ENCODE data around the gene FAM90A1.
A peak's percentile ranks its signal among the peaks of the same experiment; 100 is the strongest.
"Not testable (repeated sequence)": the region's sequence is repeated elsewhere in the genome, so short reads cannot be mapped to it uniquely, and the experiment has no call there.

FAM90A1 gene

GRCh38 chr12:8226992-8227731 lies at the start of gene FAM90A1:
FAM90A1 (minus strand) TSS chr12:8227618; CDS start chr12:8224832, 2,786 bp downstream.
- peak within 1 kb of the TSS; percentile 67 for H3K4me3 ChIP-seq (ENCODE audit: low read length)
- not testable (repeated sequence) for H4K20me1 ChIP-seq (ENCODE audit: control insufficient read depth, insufficient read depth, low read depth, low read length)

GRCh38 chr12:8276397-8276796 lies 49.0 kb upstream of the FAM90A1 start:
- H3K27ac ChIP-seq (ENCODE audit: low read depth, low read length); H3F3A ChIP-seq (ENCODE audit: control insufficient read depth, insufficient read depth); H3K36me3 ChIP-seq (ENCODE audit: control insufficient read depth, low read length); H3K27me3 ChIP-seq (ENCODE audit: control insufficient read depth, low read length); H3K4me1 ChIP-seq (ENCODE audit: control insufficient read depth, low read length); H3K4me2 ChIP-seq (ENCODE audit: low read length); H3K79me2 ChIP-seq (ENCODE audit: control insufficient read depth, low read length); H3K9me2 ChIP-seq (replicated peaks; ENCODE audit: control insufficient read depth, low read length); H4K20me1 ChIP-seq (ENCODE audit: control insufficient read depth, insufficient read depth, low read depth, low read length); H3K4me3 ChIP-seq (ENCODE audit: low read length); H3K9me3 ChIP-seq (ENCODE audit: control insufficient read depth, insufficient read depth, low read length): not testable (repeated sequence)

More at GRCh38 chr12:8226992-8227731, at the start of gene FAM90A1:
- not testable (repeated sequence) for H3K36me3 ChIP-seq (ENCODE audit: control insufficient read depth, low read length); H3K9me2 ChIP-seq (replicated peaks; ENCODE audit: control insufficient read depth, low read length); H3K27me3 ChIP-seq (ENCODE audit: control insufficient read depth, low read length); H3K27ac ChIP-seq (ENCODE audit: low read depth, low read length); H3K9me3 ChIP-seq (ENCODE audit: control insufficient read depth, insufficient read depth, low read length); H3K79me2 ChIP-seq (ENCODE audit: control insufficient read depth, low read length); H3K4me1 ChIP-seq (ENCODE audit: control insufficient read depth, low read length); H3F3A ChIP-seq (ENCODE audit: control insufficient read depth, insufficient read depth)
- H3K4me2 ChIP-seq (ENCODE audit: low read length) = peak within 1 kb of the TSS; percentile 58

- H3K36me3 ChIP-seq (ENCODE audit: control insufficient read depth, low read length); H3K9me2 ChIP-seq (replicated peaks; ENCODE audit: control insufficient read depth, low read length); H3K27me3 ChIP-seq (ENCODE audit: control insufficient read depth, low read length); H3K4me1 ChIP-seq (ENCODE audit: control insufficient read depth, low read length); H3K79me2 ChIP-seq (ENCODE audit: control insufficient read depth, low read length); H3K27ac ChIP-seq (ENCODE audit: low read depth, low read length); H3K4me3 ChIP-seq (ENCODE audit: low read length); H4K20me1 ChIP-seq (ENCODE audit: control insufficient read depth, insufficient read depth, low read depth, low read length); H3K9me3 ChIP-seq (ENCODE audit: control insufficient read depth, insufficient read depth, low read length); H3F3A ChIP-seq (ENCODE audit: control insufficient read depth, insufficient read depth); H3K4me2 ChIP-seq (ENCODE audit: low read length): not testable (repeated sequence)
These were observed 39.3 kb upstream of the FAM90A1 start for GRCh38 chr12:8266706-8267105.

GRCh38 chr12:8264236-8264635 lies 36.8 kb upstream of the FAM90A1 start:
- not testable (repeated sequence) for H3K4me1 ChIP-seq (ENCODE audit: control insufficient read depth, low read length); H3K79me2 ChIP-seq (ENCODE audit: control insufficient read depth, low read length); H3K9me2 ChIP-seq (replicated peaks; ENCODE audit: control insufficient read depth, low read length); H3K9me3 ChIP-seq (ENCODE audit: control insufficient read depth, insufficient read depth, low read length); H3K27me3 ChIP-seq (ENCODE audit: control insufficient read depth, low read length); H3K27ac ChIP-seq (ENCODE audit: low read depth, low read length); H4K20me1 ChIP-seq (ENCODE audit: control insufficient read depth, insufficient read depth, low read depth, low read length); H3K4me2 ChIP-seq (ENCODE audit: low read length); H3K36me3 ChIP-seq (ENCODE audit: control insufficient read depth, low read length); H3K4me3 ChIP-seq (ENCODE audit: low read length); H3F3A ChIP-seq (ENCODE audit: control insufficient read depth, insufficient read depth)

GRCh38 chr12:8261111-8261554 lies 33.7 kb upstream of the FAM90A1 start:
- not testable (repeated sequence) for H4K20me1 ChIP-seq (ENCODE audit: control insufficient read depth, insufficient read depth, low read depth, low read length); H3K27ac ChIP-seq (ENCODE audit: low read depth, low read length); H3F3A ChIP-seq (ENCODE audit: control insufficient read depth, insufficient read depth); H3K36me3 ChIP-seq (ENCODE audit: control insufficient read depth, low read length); H3K4me1 ChIP-seq (ENCODE audit: control insufficient read depth, low read length); H3K9me3 ChIP-seq (ENCODE audit: control insufficient read depth, insufficient read depth, low read length); H3K79me2 ChIP-seq (ENCODE audit: control insufficient read depth, low read length); H3K9me2 ChIP-seq (replicated peaks; ENCODE audit: control insufficient read depth, low read length); H3K4me3 ChIP-seq (ENCODE audit: low read length); H3K4me2 ChIP-seq (ENCODE audit: low read length); H3K27me3 ChIP-seq (ENCODE audit: control insufficient read depth, low read length)

- H3K4me1 ChIP-seq (ENCODE audit: control insufficient read depth, low read length); H3F3A ChIP-seq (ENCODE audit: control insufficient read depth, insufficient read depth); H3K79me2 ChIP-seq (ENCODE audit: control insufficient read depth, low read length); H3K9me2 ChIP-seq (replicated peaks; ENCODE audit: control insufficient read depth, low read length); H3K36me3 ChIP-seq (ENCODE audit: control insufficient read depth, low read length); H3K4me3 ChIP-seq (ENCODE audit: low read length); H3K4me2 ChIP-seq (ENCODE audit: low read length); H3K9me3 ChIP-seq (ENCODE audit: control insufficient read depth, insufficient read depth, low read length); H3K27ac ChIP-seq (ENCODE audit: low read depth, low read length); H3K27me3 ChIP-seq (ENCODE audit: control insufficient read depth, low read length); H4K20me1 ChIP-seq (ENCODE audit: control insufficient read depth, insufficient read depth, low read depth, low read length): not testable (repeated sequence)
These were observed 28.9 kb upstream of the FAM90A1 start for GRCh38 chr12:8256356-8256755.

GRCh38 chr12:8254705-8255104 lies 27.3 kb upstream of the FAM90A1 start:
- not testable (repeated sequence) for H3K4me1 ChIP-seq (ENCODE audit: control insufficient read depth, low read length); H3K79me2 ChIP-seq (ENCODE audit: control insufficient read depth, low read length); H3F3A ChIP-seq (ENCODE audit: control insufficient read depth, insufficient read depth); H3K36me3 ChIP-seq (ENCODE audit: control insufficient read depth, low read length); H3K4me2 ChIP-seq (ENCODE audit: low read length); H4K20me1 ChIP-seq (ENCODE audit: control insufficient read depth, insufficient read depth, low read depth, low read length); H3K9me2 ChIP-seq (replicated peaks; ENCODE audit: control insufficient read depth, low read length); H3K27ac ChIP-seq (ENCODE audit: low read depth, low read length); H3K27me3 ChIP-seq (ENCODE audit: control insufficient read depth, low read length); H3K4me3 ChIP-seq (ENCODE audit: low read length); H3K9me3 ChIP-seq (ENCODE audit: control insufficient read depth, insufficient read depth, low read length)

- not testable (repeated sequence) for H3K27me3 ChIP-seq (ENCODE audit: control insufficient read depth, low read length); H3K4me2 ChIP-seq (ENCODE audit: low read length); H3K79me2 ChIP-seq (ENCODE audit: control insufficient read depth, low read length); H3K9me3 ChIP-seq (ENCODE audit: control insufficient read depth, insufficient read depth, low read length); H3K4me3 ChIP-seq (ENCODE audit: low read length); H3K9me2 ChIP-seq (replicated peaks; ENCODE audit: control insufficient read depth, low read length); H3K27ac ChIP-seq (ENCODE audit: low read depth, low read length); H3K36me3 ChIP-seq (ENCODE audit: control insufficient read depth, low read length); H3K4me1 ChIP-seq (ENCODE audit: control insufficient read depth, low read length); H4K20me1 ChIP-seq (ENCODE audit: control insufficient read depth, insufficient read depth, low read depth, low read length); H3F3A ChIP-seq (ENCODE audit: control insufficient read depth, insufficient read depth)
These were observed 24.8 kb upstream of the FAM90A1 start for GRCh38 chr12:8252056-8252818.

Measured in DOHH2 (cell line).